K562 (cell line): ENCODE results near the gene FHIP2A. TPM values are rescaled to one million over a fixed set of nuclear protein-coding genes. Genes with fewer than 3 reads are reported as not detected.
A peak's percentile ranks its signal among the peaks of the same experiment; 100 is the strongest.

Experiments used
- KAT2B ChIP-seq: IDR thresholded peaks from one replicate; pipeline ENCODE4 v1.6.1; 2012; ENCODE audit warnings: low read depth, mild to moderate bottlenecking, control low read depth, inconsistent platforms, low read length, moderate library complexity
- L3MBTL2 ChIP-seq: fragments of 450-650 bp; IDR thresholded peaks from 2 replicates; pipeline ENCODE4 v1.6.1; 2016; ENCODE audit warnings: mild to moderate bottlenecking, moderate library complexity
- MYNN ChIP-seq, 2 experiments: sonication (generic); formaldehyde crosslinking in 1 of 2; IDR thresholded peaks; 2 replicates each; pipeline versions ENCODE4 v1.5.0 to v1.6.1; 2016 to 2020; ENCODE audit warnings: antibody characterized with exemption in 1 of 2, missing genetic modification reagents in 1 of 2
- PYGO2 ChIP-seq: fragments of 450-650 bp; IDR thresholded peaks from 2 replicates; pipeline ENCODE4 v1.6.1; 2016; ENCODE audit warnings: mild to moderate bottlenecking, missing genetic modification characterization, moderate library complexity, missing compliant biosample characterization
- ZNF24 ChIP-seq: fragments of 450-650 bp; IDR thresholded peaks from 2 replicates; pipeline ENCODE4 v1.6.1; 2016
- polyA plus RNA-seq, 8 experiments: library from polyadenylated mRNA; depleted of rRNA in 4 of 8; stranded (reverse) in 5 of 8; unstranded in 3 of 8; fragments of >200 nt; fragmentation: Nextera tagmentation in 2 of 8; fragmentation: Illumina TruSeq in 1 of 8; extraction: Ambion mirVana in 2 of 8; extraction: Trizol in 1 of 8; gene quantifications; 2 replicates each; pipeline versions ENCODE4 v1.2.1 to v1.2.3, GENCODE V29; 2011 to 2014; ENCODE audit warnings: inconsistent platforms in 1 of 8, missing spikeins in 1 of 8
- total RNA-seq, 7 experiments: library from RNA; depleted of rRNA in 6 of 7; stranded (reverse); fragments of >200 nt in 6 of 7; fragmentation: Illumina TruSeq in 2 of 7; extraction: Trizol in 2 of 7; gene quantifications; 2 replicates each; pipeline versions ENCODE4 v1.2.1 to v1.2.3, GENCODE V29; 2011 to 2021; ENCODE audit warnings: low replicate concordance in 1 of 7
- TF ChIP-seq, protein P1 (sequence below): fragments of 200-800 bp; sonication (Bioruptor generic); IDR thresholded peaks from 2 replicates; pipeline ENCODE4 v1.6.1; 2017; ENCODE audit warnings: missing genetic modification characterization, missing compliant biosample characterization
- TF ChIP-seq, protein P2 (sequence below), 3 experiments: fragments of 200-800 bp in 1 of 3; fragments of 250-450 bp in 1 of 3; fragments of 450-650 bp in 1 of 3; sonication (Bioruptor Pico) in 1 of 3; sonication (Bioruptor generic) in 1 of 3; formaldehyde crosslinking in 1 of 3; IDR thresholded peaks; 2 replicates each; pipeline versions ENCODE4 v1.6.1 to v1.8.0; 2016 to 2022; ENCODE audit warnings: mild to moderate bottlenecking in 2 of 3, missing genetic modification characterization in 2 of 3, missing compliant biosample characterization in 1 of 3, moderate library complexity in 1 of 3

The FHIP2A gene
- total and polyA plus RNA-seq, 9 of the 15 experiments (the other 6 are each of a cell fraction or from before 2014, with no cell fraction given) = 1.5 to 7.4 (median 3.3) TPM

DNA sequence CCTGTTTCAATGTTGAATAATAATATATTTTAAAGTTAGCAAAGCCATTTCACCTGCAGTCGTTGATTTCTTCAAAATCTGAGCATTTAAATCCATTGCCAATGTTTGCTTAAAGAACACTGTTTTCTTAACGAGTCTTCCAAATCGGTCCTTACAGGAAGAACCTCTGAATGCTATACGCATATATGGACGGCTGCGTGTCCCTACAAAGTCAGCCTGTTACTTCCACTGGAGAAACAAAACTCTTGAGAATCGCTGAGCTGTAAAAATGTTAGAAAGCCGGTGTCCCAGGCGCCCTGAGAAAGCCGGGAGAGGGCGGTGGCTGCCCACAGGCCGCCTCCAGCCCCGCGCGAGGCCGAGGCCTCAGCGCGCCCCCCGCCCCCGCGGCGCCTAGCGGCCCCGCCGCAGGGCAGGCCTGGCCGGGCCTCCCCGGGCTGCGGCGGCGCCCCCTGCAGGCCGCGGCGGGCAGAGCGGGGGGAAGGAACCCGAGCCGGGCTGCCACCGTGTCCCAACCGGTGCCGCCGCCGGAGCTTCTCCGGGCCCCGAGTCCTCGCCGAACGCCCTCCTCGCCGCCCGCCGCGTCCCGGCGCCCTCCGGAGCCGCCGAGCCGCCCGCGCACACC is at the start of gene FHIP2A (continued):
- TF ChIP-seq MYNN (IDR thresholded peaks at IDR 0.05) (no peak), MYNN (CRISPR knock-in tag; IDR thresholded peaks at IDR 0.05) (no peak), ZNF24 (no peak), L3MBTL2 (0 out of 2 replicates have a peak, but pooled peaks have one; percentile 13), PYGO2 (tag) (no peak), KAT2B (no peak)
- TF ChIP-seq, protein P1, sequence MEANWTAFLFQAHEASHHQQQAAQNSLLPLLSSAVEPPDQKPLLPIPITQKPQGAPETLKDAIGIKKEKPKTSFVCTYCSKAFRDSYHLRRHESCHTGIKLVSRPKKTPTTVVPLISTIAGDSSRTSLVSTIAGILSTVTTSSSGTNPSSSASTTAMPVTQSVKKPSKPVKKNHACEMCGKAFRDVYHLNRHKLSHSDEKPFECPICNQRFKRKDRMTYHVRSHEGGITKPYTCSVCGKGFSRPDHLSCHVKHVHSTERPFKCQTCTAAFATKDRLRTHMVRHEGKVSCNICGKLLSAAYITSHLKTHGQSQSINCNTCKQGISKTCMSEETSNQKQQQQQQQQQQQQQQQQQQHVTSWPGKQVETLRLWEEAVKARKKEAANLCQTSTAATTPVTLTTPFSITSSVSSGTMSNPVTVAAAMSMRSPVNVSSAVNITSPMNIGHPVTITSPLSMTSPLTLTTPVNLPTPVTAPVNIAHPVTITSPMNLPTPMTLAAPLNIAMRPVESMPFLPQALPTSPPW = peak; percentile 76
- TF ChIP-seq, protein P2, sequence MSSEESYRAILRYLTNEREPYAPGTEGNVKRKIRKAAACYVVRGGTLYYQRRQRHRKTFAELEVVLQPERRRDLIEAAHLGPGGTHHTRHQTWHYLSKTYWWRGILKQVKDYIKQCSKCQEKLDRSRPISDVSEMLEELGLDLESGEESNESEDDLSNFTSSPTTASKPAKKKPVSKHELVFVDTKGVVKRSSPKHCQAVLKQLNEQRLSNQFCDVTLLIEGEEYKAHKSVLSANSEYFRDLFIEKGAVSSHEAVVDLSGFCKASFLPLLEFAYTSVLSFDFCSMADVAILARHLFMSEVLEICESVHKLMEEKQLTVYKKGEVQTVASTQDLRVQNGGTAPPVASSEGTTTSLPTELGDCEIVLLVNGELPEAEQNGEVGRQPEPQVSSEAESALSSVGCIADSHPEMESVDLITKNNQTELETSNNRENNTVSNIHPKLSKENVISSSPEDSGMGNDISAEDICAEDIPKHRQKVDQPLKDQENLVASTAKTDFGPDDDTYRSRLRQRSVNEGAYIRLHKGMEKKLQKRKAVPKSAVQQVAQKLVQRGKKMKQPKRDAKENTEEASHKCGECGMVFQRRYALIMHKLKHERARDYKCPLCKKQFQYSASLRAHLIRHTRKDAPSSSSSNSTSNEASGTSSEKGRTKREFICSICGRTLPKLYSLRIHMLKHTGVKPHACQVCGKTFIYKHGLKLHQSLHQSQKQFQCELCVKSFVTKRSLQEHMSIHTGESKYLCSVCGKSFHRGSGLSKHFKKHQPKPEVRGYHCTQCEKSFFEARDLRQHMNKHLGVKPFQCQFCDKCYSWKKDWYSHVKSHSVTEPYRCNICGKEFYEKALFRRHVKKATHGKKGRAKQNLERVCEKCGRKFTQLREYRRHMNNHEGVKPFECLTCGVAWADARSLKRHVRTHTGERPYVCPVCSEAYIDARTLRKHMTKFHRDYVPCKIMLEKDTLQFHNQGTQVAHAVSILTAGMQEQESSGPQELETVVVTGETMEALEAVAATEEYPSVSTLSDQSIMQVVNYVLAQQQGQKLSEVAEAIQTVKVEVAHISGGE (CRISPR knock-in tag; IDR thresholded peaks at IDR 0.05) = no peak
